ENCODE results near the gene LDLRAD3.

DNA sequence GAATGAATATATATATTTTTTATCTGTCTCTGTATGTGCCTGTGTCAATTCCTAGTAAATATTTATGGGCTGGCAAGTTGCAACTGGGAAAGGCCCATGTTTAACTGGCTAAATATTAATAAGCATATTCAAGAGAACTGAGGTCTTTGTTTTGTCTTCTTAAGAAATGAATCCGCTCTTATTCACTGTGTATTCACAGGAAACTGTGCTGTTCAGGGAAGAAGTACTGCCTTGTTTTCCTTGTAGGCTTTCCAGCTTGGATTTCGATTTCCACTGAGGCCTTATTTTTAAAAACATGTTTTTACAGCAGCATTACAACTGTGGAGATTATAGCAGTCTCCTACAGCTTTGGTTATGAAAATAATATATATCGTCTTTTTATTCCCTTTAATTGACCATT is 64.7 kb downstream of the LDLRAD3 start:
- TF ChIP-seq, protein P1, sequence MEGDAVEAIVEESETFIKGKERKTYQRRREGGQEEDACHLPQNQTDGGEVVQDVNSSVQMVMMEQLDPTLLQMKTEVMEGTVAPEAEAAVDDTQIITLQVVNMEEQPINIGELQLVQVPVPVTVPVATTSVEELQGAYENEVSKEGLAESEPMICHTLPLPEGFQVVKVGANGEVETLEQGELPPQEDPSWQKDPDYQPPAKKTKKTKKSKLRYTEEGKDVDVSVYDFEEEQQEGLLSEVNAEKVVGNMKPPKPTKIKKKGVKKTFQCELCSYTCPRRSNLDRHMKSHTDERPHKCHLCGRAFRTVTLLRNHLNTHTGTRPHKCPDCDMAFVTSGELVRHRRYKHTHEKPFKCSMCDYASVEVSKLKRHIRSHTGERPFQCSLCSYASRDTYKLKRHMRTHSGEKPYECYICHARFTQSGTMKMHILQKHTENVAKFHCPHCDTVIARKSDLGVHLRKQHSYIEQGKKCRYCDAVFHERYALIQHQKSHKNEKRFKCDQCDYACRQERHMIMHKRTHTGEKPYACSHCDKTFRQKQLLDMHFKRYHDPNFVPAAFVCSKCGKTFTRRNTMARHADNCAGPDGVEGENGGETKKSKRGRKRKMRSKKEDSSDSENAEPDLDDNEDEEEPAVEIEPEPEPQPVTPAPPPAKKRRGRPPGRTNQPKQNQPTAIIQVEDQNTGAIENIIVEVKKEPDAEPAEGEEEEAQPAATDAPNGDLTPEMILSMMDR (IDR thresholded peaks at IDR 0.05; ENCODE audit: low read depth, low read length, poor library complexity, severe bottlenecking), result no peak
- no peak for TF ChIP-seq EZH2phosphoT487 (IDR thresholded peaks at IDR 0.05; ENCODE audit: borderline replicate concordance, low read length)

All from DOHH2 (cell line).